GM19238 (cell line): Measurements from ENCODE around the gene IFT88.

Experiments used
- DNase-seq: peaks from one replicate; pipeline ENCODE4 v3.0.0; 2011; ENCODE audit warnings: low spot score; ENCODE audit not compliant: insufficient read length

The IFT88 gene

DNA sequence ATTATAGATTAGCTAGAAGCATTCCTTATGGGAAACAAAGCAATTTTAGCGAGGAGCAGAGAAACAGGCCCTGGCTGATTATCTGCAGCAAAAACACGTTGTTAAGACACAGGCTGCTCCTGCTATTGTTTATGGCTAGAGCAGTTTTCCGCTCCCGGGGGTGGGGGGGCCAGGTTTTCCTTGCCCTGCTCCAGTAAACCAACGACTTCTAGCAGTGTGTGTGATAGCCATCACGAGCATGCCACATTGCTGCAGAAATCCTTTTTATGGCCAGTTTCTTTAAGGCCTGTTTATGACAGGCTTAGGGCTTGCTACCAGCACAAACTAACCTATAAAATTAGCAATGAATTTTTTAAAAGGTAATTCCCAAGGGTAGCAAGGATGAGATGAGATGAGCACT lies 118.1 kb downstream of the IFT88 start:
- DNase-seq, result no peak

- no peak for DNase-seq
Observed at GRCh38 chr13:20686167-20686566, 119.2 kb downstream of the IFT88 start.

GRCh38 chr13:20686863-20687579 lies 120.1 kb downstream of the IFT88 start:
- no peak for DNase-seq

DNA sequence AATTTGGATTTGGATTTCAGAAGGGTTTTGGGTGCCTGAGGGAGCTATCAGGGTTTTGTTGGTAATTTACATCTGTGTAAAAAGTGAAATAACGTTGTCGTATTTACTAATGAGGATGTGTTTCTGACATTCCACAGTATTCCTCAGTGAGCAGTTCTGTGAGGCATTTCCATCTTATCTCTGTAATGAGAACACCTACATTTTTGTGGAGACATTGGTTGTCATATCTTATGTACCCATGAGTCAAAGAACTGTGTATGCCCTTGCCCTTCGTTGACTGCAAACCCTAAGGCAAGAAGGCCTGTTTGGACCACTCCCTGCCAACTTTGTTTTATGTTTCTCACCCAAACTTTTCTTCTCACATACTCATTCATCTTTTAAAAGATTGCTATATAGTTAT lies 122.3 kb downstream of the IFT88 start:
- DNase-seq, result no peak

GRCh38 chr13:20691616-20692015 lies 124.7 kb downstream of the IFT88 start:
- DNase-seq, result no peak

- no peak for DNase-seq
Observed at GRCh38 chr13:20696073-20696472, 129.1 kb downstream of the IFT88 start.

DNA sequence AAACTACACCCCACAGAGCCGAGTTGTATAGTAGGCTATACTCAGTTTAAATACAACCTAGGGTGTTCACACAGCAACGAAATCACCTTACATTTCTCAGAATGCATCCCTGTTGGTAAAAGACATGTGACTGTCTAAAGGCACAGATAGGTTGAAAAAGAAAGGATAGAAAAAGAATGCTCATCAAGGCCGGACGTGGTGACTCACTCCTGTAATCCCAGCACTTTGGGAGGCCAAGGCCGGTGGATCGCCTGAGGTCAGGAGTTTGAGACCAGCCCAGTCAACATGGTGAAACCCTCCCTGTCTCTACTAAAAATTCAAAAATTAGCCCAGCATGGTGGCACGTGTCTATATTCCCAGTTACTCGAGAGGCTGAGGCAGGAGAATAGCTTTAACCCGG lies 132.8 kb downstream of the IFT88 start:
- DNase-seq, result no peak

DNA sequence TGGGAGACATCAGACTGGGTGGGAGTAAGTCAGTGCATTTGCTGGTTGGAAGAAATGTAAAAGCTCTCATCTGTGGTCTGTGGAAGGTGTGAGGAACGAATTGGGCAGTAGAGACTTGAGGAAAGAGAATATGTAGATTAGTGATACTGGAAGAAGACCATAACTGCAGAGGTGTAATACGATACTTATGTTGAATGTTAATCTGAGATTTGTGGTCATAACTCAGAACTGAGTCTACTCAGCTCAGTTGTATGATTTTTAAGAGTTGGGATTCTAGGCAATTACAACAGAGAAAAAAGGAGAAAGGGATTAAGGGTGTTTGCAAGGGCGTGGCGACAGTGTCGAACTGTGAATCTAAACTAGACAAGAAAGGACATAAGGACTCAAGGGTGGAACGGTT lies 133.3 kb downstream of the IFT88 start:
- no peak for DNase-seq

DNA sequence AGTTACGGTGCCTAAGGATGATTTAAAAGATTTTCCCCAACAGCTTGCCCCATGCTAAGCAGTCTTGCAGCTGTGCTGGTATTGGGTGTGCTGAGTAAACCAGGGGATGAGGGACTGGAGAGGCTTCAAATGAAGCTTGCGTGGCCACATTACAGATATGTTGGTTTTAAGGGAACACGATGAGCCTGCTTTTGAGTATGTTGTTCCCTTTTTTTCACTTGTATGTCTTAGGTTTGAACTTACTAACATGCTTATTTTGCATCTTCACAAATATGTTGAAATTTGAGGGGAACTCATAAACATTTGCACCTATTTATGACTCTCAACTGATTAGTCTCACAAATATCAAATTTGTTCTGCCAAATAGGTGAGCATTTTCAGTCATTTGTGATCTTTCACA lies 134.5 kb downstream of the IFT88 start:
- no peak for DNase-seq

GRCh38 chr13:20702530-20702914 lies 135.6 kb downstream of the IFT88 start:
- no peak for DNase-seq

- peak; percentile 39 for DNase-seq
Observed at GRCh38 chr13:20702915-20703779, 136.2 kb downstream of the IFT88 start, which contains the start of gene IL17D. IL17D (plus strand) TSS chr13:20703699; CDS start chr13:20704002, 303 bp downstream.

DNA sequence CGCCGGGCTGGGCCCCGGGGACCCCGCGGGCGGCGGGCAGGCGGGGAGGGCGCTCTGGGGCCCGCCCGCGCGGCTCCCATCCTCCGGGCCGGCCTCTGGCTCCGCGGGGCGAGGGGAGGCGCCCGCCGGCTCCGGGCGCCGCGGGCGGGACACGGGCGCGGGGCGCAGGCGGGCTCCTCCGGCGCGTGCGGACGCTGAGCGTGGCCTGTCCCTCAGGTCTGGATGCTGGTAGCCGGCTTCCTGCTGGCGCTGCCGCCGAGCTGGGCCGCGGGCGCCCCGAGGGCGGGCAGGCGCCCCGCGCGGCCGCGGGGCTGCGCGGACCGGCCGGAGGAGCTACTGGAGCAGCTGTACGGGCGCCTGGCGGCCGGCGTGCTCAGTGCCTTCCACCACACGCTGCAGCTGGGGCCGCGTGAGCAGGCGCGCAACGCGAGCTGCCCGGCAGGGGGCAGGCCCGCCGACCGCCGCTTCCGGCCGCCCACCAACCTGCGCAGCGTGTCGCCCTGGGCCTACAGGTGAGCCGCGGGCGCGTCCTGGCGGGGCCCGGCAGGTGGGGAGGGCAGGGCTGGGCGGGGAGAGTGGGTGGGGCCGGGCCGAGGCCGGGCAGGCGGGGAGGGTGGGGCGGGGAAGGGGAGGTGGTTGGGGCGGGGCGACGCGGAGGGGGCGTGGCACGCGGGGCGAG lies 137.0 kb downstream of the IFT88 start:
- peak; percentile 95 for DNase-seq

DNA sequence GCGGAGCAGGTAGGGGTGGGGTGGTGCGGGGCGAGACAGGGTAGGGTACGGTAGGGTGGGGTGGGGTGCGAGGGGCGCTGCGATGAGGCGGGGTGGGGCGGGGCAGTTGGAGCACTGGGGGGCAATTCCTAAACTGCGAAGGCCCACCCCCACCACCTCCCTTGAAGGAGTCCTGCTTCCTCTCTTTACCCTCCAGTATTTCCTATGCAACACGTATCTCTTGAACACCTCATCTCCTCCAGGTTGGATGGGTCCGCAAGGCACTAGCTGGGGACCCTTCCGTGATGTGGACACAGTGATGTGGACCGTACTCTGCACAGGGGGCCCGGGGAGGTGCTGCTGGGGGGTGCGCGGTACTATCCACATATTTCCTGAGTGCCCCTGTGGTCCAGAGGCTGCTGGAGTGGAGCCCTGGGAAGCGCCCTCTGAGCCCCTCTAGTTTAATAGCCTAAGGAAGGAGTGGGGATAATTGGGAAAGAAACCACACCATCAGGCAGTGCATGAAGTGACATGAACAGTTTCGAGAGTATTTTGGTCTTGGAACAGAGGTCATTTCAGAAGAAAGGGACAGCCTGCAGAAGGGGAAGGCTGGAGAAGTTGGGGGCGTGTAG lies 137.6 kb downstream of the IFT88 start:
- no peak for DNase-seq

- DNase-seq, result no peak
Observed at GRCh38 chr13:20706661-20707060, 139.7 kb downstream of the IFT88 start.

DNA sequence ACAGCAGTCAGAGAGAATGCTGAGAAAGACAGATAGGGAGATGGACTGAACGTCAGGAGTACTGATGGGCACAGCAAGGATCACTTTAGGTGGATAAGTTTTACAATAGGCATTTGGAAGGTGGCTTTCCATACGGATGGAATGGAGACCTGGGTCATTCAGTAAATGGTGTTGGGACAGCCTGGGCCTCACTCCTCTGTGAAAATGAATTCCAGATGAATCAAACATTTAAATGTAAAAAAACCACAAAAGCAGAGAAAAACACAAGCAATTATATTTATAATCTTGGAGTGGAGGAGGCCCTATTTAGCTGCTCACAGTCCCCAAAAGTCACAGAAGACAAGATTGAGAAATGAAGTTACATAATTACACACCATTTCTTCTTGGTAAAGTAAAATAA lies 141.3 kb downstream of the IFT88 start:
- DNase-seq, result no peak

DNA sequence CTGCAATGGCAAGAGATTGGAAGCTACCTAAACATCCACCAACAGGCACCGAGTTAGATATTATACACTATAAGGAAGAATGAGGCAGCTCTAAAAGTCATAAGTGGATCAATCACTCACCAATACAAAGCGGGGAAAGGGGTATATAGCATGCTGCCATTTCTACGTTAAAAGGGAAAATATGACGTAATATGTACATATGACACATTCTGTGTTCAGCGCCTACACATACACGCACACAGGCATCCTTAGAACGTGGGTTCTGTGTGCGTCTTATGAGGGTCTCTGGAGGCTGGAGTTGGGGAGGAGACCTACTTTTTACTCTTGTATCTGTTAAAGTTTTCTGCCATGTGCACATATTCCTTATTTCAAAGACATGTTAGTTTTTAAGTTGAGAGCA lies 142.4 kb downstream of the IFT88 start:
- no peak for DNase-seq

GRCh38 chr13:20709782-20710181 lies 142.8 kb downstream of the IFT88 start:
- DNase-seq, result no peak

GRCh38 chr13:20711301-20712044 lies 144.5 kb downstream of the IFT88 start:
- no peak for DNase-seq

- no peak for DNase-seq
Observed at GRCh38 chr13:20713014-20713376, 146.0 kb downstream of the IFT88 start.

- no peak for DNase-seq
Observed at GRCh38 chr13:20713751-20714150, 146.8 kb downstream of the IFT88 start.

GRCh38 chr13:20714161-20714560 lies 147.2 kb downstream of the IFT88 start:
- DNase-seq, result no peak
